ENCODE data around the gene ASB8. TPM values are rescaled to one million over a fixed set of nuclear protein-coding genes. Genes with fewer than 3 reads are reported as not detected.

Gene ASB8
- polyA plus RNA-seq, 2 of the 4 experiments (the other 2 are of a cell fraction), result 16.2 to 25.6 TPM

DNA sequence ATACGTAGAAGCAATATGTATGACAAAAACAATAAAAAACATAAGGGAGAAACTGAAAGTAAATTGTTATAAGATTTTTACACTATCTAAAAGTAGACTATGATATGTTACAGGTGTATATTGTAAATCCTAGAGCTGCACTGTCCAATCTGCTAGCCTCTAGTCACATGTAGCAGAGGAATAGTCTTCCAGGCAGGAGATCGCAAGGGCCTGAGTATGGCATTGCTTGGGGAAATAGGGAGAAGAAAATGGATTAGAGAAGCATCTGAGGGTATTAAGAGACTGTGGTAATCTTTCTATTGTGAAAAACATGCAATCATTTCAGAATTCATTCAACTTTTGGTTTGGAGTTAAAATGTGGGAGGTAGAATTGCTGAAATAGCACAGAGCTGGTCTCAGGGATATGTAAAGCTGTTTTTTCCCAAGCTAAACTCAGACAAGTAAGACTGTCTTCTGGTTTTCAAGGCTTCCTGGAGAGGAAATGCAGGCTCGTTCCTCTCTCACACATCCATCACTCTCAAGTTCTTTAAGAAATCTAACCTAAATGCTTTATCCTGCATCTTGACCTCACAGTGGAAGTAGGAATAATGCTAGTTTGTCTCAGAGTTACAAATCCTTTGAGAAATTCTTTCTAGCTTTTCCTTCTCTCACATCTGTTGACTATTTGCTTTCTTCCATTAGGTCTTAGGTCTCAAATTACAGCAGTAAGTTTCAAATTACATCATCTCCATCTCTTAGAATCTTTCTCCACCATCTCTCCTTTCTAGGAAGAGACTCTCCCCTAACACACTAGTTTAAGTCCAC is 18.5 kb upstream of the ASB8 start:
- Histone ChIP-seq H3K4me3 (no peak overlapping the region), H3K4me2 (peak overlapping the region; percentile 24; the same call in 1 of the 3 replicates), H3K9me3 (no peaks in the 10 kb centered on the region), H3K27ac (no peak overlapping the region), H3K4me1 (0 out of 3 replicates have a peak, but pooled peaks cover 4% of the 10 kb centered on the region)
- WGBS (ENCODE audit: missing lambda C conversion rate), result 65% methylated on average over 3 of the region's 3 CpGs
- TF ChIP-seq E2F6 (IDR thresholded peaks at IDR 0.05; ENCODE audit: borderline replicate concordance, low read depth) (no peak), BHLHE40 (IDR thresholded peaks at IDR 0.05; ENCODE audit: low read depth, low read length) (no peak), PBX3 (IDR thresholded peaks at IDR 0.05) (no peak), MAZ (IDR thresholded peaks at IDR 0.05; ENCODE audit: borderline replicate concordance, low read depth, low read length) (no peak), RFX5 (IDR thresholded peaks at IDR 0.05) (no peak), CBX8 (IDR thresholded peaks at IDR 0.05) (no peak), ZSCAN20 (CRISPR knock-in tag; IDR thresholded peaks at IDR 0.05) (no peak), HES2 (IDR thresholded peaks at IDR 0.05) (no peak), FOSB (CRISPR knock-in tag; IDR thresholded peaks at IDR 0.05) (no peak), FOSL2 (IDR thresholded peaks at IDR 0.05) (no peak), FOSL2 (CRISPR knock-in tag; IDR thresholded peaks at IDR 0.05) (no peak)
- no peak for DNase-seq (ENCODE audit: low read depth in 1 of 2, low spot score in 1 of 2)
- ATAC-seq, result no peak; a peak in 1 of 6 replicates
- peak; percentile 23 for FAIRE-seq
- POLR2A ChIA-PET, result no interaction called here
- CTCF ChIA-PET, result interaction anchor here (0.7 to 5.9 kb wide), 5 partner anchors 9 to 306 kb away, joined by 3 to 41 read pairs (median 5); no protein-coding TSS in a partner anchor

- Histone ChIP-seq H3K27ac (no peak overlapping the region), H3K4me3 (no peak overlapping the region), H3K9me3 (no peaks in the 10 kb centered on the region), H3K4me2 (no peak overlapping the region), H3K4me1 (no peaks in the 10 kb centered on the region)
- ChIA-PET CTCF (interaction anchor here (0.8 to 5.6 kb wide), 8 partner anchors 7 to 454 kb away, joined by 3 to 41 read pairs (median 3); partner anchors contain the start of genes ASB8 and CCDC184), POLR2A (no interaction called here)
- no peak for FAIRE-seq
- no peak for ATAC-seq
- TF ChIP-seq HOXA7 (CRISPR knock-in tag; IDR thresholded peaks at IDR 0.05) (no peak), MAZ (IDR thresholded peaks at IDR 0.05; ENCODE audit: borderline replicate concordance, low read depth, low read length) (no peak), MAFK (IDR thresholded peaks at IDR 0.05; ENCODE audit: partially characterized antibody) (no peak), HDAC2 (IDR thresholded peaks at IDR 0.05) (no peak), E2F6 (IDR thresholded peaks at IDR 0.05; ENCODE audit: borderline replicate concordance, low read depth) (no peak), CEBPB (IDR thresholded peaks at IDR 0.05) (no peak), KDM1A (IDR thresholded peaks at IDR 0.05; ENCODE audit: low read depth) (no peak), NPAS2 (CRISPR knock-in tag; IDR thresholded peaks at IDR 0.05; ENCODE audit: borderline replicate concordance) (no peak), CBX8 (IDR thresholded peaks at IDR 0.05) (no peak), FOSL2 (IDR thresholded peaks at IDR 0.05) (no peak), FOSL2 (CRISPR knock-in tag; IDR thresholded peaks at IDR 0.05) (no peak), ELK1 (IDR thresholded peaks at IDR 0.05; ENCODE audit: low read depth, low read length) (no peak), HOXB5 (CRISPR knock-in tag; IDR thresholded peaks at IDR 0.05) (no peak), RFX5 (IDR thresholded peaks at IDR 0.05) (no peak), SMC3 (IDR thresholded peaks at IDR 0.05) (no peak)
- TF ChIP-seq, protein P1, sequence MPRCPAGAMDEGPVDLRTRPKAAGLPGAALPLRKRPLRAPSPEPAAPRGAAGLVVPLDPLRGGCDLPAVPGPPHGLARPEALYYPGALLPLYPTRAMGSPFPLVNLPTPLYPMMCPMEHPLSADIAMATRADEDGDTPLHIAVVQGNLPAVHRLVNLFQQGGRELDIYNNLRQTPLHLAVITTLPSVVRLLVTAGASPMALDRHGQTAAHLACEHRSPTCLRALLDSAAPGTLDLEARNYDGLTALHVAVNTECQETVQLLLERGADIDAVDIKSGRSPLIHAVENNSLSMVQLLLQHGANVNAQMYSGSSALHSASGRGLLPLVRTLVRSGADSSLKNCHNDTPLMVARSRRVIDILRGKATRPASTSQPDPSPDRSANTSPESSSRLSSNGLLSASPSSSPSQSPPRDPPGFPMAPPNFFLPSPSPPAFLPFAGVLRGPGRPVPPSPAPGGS (IDR thresholded peaks at IDR 0.05), result no peak
- 67% methylated on average over 18 of the region's 19 CpGs for WGBS (ENCODE audit: missing lambda C conversion rate)
- no peak for DNase-seq (ENCODE audit: low read depth in 1 of 2, low spot score in 1 of 2)
Measured at GRCh38 chr12:48169011-48169410, 11.7 kb upstream of the ASB8 start.

Data from A549 (cell line).